HG02759 (cell line): Measurements from ENCODE around the gene PCDHA6.
"Not testable (repeated sequence)": the region's sequence is repeated elsewhere in the genome, so short reads cannot be mapped to it uniquely, and the experiment has no call there.

ENCODE experiments used
- ATAC-seq: cut with Tn5 transposase; IDR thresholded peaks from one replicate; pipeline ENCODE4 v1.9.1; 2021; ENCODE audit warnings: mild to moderate bottlenecking, moderate library complexity; ENCODE audit not compliant: unreplicated experiment

The PCDHA6 gene

DNA sequence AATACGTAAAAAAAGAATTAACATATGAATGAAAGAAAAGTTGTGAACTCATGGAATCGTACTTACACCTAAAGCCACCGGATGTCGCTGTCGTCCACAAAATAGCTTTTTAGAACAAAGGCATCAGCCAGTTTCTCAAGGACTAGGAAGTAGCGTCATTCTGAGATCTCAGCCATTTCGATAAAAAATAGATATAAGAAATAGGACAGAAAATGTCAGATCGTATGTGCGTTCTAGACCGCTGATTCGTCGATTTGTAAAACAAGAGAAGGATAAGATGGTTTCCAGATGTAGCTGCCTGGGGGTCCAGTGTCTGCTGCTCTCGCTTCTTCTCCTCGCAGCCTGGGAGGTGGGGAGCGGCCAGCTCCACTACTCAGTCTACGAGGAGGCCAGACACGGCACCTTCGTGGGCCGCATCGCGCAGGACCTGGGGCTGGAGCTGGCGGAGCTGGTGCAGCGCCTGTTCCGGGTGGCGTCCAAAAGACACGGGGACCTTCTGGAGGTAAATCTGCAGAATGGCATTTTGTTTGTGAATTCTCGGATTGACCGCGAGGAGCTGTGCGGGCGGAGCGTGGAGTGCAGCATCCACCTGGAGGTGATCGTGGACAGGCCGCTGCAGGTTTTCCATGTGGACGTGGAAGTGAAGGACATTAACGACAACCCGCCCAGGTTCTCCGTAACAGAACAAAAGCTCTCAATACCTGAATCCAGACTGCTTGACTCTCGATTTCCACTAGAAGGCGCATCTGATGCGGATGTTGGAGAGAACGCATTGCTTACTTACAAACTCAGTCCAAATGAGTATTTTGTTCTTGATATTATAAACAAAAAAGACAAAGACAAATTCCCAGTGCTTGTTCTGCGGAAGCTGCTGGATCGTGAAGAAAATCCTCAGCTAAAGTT is 28.3 kb downstream of the PCDHA6 start, which contains the start of gene PCDHA10:
Gene PCDHA10 (plus strand): TSS at position 126 of the 903 bp plus-strand sequence. CDS start 152 bp downstream, at position 278.
- ATAC-seq, result no peak

DNA sequence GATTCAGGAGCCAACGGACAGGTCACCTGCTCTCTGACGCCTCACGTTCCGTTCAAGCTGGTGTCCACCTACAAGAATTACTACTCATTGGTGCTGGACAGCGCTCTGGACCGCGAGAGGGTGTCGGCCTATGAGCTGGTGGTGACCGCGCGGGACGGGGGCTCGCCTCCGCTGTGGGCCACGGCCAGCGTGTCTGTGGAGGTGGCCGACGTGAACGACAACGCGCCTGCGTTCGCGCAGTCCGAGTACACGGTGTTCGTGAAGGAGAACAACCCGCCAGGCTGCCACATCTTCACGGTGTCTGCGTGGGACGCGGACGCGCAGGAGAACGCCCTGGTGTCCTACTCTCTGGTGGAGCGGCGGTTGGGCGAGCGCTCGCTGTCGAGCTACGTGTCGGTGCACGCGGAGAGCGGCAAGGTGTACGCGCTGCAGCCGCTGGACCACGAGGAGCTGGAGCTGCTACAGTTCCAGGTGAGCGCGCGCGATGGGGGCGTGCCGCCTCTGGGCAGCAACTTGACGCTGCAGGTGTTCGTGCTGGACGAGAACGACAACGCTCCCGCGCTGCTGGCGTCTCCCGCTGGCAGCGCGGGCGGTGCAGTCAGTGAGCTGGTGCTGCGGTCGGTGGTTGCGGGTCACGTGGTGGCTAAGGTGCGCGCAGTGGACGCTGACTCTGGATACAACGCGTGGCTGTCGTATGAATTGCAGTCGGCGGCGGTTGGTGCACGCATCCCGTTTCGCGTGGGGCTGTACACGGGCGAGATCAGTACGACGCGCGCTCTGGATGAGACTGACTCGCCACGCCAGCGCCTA is 29.6 kb downstream of the PCDHA6 start:
- ATAC-seq, result no peak

DNA sequence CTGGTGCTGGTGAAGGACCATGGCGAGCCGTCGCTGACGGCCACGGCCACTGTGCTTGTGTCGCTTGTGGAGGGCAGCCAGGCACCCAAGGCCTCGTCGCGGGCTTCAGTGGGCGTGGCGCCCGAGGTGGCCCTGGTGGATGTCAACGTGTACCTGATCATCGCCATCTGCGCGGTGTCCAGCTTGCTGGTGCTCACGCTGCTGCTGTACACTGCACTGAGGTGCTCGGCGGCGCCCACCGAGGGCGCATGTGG is 30.2 kb downstream of the PCDHA6 start:
- no peak for ATAC-seq

DNA sequence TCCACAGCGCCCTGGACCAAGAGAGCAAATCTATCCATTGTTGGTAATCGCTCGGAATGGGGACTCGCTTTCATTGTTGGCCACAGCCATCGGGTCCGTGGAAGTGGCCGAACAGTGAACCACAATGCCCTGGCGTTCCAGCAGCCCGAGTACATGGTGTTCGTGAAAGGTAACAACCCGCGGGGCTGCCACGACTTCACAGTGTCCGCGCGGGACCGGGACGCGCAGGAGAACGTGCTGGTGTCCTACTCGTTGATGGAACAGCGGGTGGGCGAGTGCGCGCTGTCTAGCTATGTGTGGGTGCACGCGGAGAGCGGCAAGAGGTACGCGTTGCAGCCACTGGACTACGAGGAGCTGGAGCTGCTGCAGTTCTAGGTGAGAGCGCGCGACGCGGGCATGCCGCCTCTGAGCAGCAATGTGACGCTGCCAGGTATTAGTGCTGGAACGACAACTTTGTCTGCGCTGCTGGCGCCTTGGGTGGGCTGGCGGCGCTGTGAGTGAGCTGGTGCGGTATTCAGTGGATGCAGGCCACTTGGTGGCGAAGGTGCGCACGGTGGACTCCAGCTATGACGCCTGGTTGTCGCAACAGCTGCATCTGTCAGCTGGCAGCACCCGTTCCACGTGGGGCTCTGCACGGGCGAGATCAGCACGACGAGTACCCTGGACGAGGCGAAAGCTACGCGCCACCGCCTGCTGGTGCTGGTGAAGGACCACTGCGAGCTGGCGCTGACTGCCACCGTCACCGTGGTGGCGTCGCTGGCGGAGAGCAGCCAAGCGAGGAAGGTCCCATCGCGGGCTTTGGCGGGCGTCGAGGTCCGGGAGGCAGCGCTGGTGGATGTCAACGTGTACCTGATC is 34.9 kb downstream of the PCDHA6 start:
- no peak for ATAC-seq

DNA sequence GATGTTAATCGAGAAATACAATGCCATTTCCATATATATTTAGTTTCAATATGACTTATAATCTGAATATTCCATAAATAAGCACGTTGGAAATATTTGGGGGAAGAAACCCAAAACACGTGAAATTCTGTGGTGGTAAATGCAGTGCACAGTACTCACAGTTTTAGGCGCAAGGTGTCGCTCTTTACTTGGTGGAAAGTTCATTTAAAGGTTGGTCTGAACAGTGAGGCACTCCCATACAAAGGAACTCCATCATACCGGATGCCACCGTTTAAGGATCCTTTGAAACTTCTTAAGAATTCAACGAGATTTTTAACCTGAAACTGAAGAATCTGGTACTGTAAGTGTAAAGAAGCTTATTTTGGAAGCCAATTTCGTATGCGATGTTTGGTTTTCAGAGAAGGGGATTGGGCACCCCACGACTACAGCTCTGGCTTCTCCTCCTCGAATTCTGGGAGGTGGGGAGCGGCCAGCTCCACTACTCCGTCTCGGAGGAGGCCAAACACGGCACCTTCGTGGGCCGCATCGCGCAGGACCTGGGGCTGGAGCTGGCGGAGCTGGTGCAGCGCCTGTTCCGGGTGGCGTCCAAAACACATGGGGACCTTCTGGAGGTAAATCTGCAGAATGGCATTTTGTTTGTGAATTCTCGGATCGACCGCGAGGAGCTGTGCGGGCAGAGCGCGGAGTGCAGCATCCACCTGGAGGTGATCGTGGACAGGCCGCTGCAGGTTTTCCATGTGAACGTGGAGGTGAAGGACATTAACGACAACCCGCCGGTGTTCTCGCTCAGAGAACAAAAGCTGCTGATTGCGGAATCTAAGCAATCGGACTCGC is 41.2 kb downstream of the PCDHA6 start, which contains the start of gene PCDHA11:
Gene PCDHA11 (plus strand): TSS at position 237 of the 834 bp plus-strand sequence. CDS start 147 bp downstream, at position 384.
- no peak for ATAC-seq

DNA sequence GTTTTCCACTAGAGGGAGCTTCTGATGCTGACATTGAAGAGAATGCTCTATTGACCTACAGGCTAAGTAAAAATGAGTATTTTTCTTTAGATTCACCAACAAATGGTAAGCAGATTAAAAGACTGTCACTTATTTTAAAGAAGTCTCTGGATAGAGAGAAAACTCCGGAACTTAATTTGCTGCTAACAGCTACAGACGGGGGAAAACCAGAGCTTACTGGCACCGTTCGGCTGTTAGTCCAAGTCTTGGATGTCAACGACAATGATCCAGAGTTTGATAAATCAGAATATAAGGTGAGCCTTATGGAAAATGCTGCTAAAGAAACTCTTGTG is 41.8 kb downstream of the PCDHA6 start:
- no peak for ATAC-seq

DNA sequence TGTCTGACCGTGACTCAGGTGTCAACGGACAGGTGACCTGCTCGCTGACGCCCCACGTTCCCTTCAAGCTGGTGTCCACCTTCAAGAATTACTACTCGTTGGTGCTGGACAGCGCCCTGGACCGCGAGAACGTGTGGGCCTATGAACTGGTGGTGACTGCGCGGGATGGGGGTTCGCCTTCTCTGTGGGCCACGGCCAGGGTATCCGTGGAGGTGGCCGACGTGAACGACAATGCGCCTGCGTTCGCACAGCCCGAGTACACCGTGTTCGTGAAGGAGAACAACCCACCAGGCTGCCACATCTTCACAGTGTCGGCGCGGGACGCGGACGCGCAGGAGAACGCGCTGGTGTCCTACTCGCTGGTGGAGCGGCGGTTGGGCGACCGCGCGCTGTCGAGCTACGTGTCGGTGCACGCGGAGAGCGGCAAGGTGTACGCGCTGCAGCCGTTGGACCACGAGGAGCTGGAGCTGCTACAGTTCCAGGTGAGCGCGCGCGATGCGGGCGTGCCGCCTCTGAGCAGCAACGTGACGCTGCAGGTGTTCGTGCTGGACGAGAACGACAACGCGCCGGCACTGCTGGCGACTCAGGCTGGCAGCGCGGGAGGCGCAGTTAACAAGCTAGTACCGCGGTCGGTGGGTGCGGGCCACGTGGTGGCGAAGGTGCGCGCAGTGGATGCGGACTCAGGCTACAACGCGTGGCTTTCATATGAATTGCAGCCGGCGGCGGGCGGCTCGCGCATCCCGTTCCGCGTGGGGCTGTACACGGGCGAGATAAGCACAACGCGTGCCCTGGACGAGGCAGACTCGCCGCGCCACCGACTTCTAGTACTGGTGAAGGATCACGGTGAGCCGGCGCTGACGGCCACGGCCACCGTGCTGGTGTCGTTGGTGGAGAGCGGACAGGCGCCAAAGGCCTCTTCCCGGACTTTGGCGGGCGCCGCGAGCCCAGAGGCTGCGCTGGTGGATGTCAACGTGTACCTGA is 42.8 kb downstream of the PCDHA6 start:
- ATAC-seq, result no peak

DNA sequence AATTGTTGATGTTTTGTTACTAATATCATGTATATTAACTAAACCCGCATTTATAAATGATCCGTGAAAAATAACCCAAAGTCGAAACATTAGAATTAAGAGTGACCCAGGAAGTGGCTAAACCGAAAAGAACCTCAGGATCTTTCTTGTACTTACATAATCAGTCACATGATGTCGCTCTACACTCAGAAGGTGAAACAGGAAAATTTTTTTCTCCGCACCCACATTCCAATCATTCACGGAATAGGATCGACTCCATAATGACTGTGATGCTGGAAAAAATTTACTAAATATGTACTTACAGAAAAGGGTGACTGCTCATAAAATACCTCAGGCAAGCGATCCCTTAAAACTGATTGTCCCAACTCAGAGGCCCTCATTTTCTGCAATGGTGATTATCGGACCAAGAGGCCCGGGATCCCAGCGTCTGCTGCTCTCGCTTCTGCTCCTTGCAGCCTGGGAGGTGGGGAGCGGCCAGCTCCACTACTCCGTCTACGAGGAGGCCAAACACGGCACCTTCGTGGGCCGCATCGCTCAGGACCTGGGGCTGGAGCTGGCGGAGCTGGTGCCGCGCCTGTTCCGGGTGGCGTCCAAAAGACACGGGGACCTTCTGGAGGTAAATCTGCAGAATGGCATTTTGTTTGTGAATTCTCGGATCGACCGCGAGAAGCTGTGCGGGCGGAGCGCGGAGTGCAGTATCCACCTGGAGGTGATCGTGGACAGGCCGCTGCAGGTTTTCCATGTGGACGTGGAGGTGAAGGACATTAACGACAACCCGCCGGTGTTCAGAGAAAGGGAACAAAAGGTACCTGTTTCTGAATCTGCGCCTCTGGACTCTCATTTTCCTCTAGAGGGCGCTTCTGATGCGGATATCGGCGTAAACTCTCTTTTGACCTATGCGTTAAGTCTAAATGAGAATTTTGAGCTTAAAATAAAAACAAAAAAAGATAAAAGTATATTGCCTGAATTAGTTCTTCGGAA is 47.6 kb downstream of the PCDHA6 start, which contains the start of gene PCDHA12:
Gene PCDHA12 (plus strand): TSS at position 224 of the 981 bp plus-strand sequence. CDS start 165 bp downstream, at position 389.
- no peak for ATAC-seq

DNA sequence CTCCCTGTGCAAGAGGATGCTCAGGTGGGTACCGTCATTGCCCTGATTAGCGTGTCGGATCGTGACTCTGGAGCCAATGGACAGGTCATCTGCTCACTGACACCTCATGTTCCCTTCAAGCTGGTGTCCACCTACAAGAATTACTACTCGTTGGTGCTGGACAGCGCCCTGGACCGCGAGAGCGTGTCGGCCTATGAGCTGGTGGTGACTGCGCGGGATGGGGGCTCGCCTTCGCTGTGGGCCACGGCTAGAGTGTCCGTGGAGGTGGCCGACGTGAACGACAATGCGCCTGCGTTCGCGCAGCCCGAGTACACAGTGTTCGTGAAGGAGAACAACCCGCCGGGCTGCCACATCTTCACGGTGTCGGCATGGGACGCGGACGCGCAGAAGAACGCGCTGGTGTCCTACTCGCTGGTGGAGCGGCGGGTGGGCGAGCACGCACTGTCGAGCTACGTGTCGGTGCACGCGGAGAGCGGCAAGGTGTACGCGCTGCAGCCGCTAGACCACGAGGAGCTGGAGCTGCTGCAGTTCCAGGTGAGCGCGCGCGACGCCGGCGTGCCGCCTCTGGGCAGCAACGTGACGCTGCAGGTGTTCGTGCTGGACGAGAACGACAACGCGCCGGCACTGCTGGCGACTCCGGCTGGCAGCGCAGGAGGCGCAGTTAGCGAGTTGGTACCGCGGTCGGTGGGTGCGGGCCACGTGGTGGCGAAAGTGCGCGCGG is 48.9 kb downstream of the PCDHA6 start:
- ATAC-seq, result not testable (repeated sequence)

DNA sequence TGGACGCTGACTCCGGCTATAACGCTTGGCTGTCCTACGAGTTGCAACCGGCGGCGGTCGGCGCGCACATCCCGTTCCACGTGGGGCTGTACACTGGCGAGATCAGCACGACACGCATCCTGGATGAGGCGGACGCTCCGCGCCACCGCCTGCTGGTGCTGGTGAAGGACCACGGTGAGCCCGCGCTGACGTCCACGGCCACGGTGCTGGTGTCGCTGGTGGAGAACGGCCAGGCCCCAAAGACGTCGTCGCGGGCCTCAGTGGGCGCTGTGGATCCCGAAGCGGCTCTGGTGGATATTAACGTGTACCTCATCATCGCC is 49.5 kb downstream of the PCDHA6 start:
- no peak for ATAC-seq
